A549 (cell line): ENCODE measurements around the gene COPB2. TPM values are rescaled to one million over a fixed set of nuclear protein-coding genes. Genes with fewer than 3 reads are reported as not detected.
A peak's percentile ranks its signal among the peaks of the same experiment; 100 is the strongest.

Source experiments
- ATAC-seq, 2 experiments: fragments of 200-7000 bp in 1 of 2; fragments of >200 bp in 1 of 2; cut with Nextera tagmentation in 1 of 2; cut with Tn5 transposase in 1 of 2; 3 replicates each; pipeline versions ENCODE4 v1.8.0 to v1.9.1; 2018 to 2020; ENCODE audit warnings: mild to moderate bottlenecking in 1 of 2, moderate library complexity in 1 of 2
- CTCF ChIA-PET: fragments of 300-600 bp; sonication (Branson Sonifier 250); formaldehyde crosslinking; extraction: SDS; loops from one replicate; lab custom pipeline; 2021; ENCODE audit warnings: antibody characterized with exemption, inconsistent platforms; lab: Yijun Ruan, JAX
- POLR2A ChIA-PET: fragments of 350-600 bp; formaldehyde crosslinking; extraction: SDS; loops from one replicate; lab custom pipeline; 2021; ENCODE audit warnings: antibody characterized with exemption, inconsistent platforms; lab: Yijun Ruan, JAX
- DNase-seq, 2 experiments: peaks; one replicate each; pipeline versions ENCODE4 v3.0.0 to v3.0.0-alpha.2; 2011 to 2016; ENCODE audit warnings: low read depth in 1 of 2, low spot score in 1 of 2
- FAIRE-seq: peaks from 2 replicates; lab custom pipeline; 2011; peaks lifted over from hg19 to GRCh38; lab: Jason Lieb, UNC
- H3K27ac ChIP-seq, 2 experiments: fragments of >200 bp; sonication (Bioruptor Twin); formaldehyde crosslinking; 3 replicates each; pipeline ENCODE4 v1.5.1; 2016 to 2017
- H3K4me1 ChIP-seq: fragments of >200 bp; sonication (Bioruptor Twin); formaldehyde crosslinking; 3 replicates; pipeline ENCODE4 v1.6.1; 2016
- H3K4me2 ChIP-seq: fragments of >200 bp; sonication (Bioruptor Twin); formaldehyde crosslinking; 3 replicates; pipeline ENCODE4 v1.6.1; 2016
- H3K4me3 ChIP-seq: fragments of >200 bp; sonication (Bioruptor Twin); formaldehyde crosslinking; 3 replicates; pipeline ENCODE4 v1.5.1; 2016
- H3K9me3 ChIP-seq: fragments of >200 bp; sonication (Bioruptor Twin); formaldehyde crosslinking; 3 replicates; pipeline ENCODE4 v1.6.1; 2016
- CBX2 ChIP-seq: fragments of 200-600 bp; sonication (generic); IDR thresholded peaks from 2 replicates; pipeline ENCODE4 v1.6.1; 2016; ENCODE audit warnings: low read depth, mild to moderate bottlenecking, borderline replicate concordance
- CBX8 ChIP-seq: fragments of 200-600 bp; sonication (generic); IDR thresholded peaks from 2 replicates; pipeline ENCODE4 v1.6.1; 2016
- CEBPB ChIP-seq, 2 experiments: fragments of >200 bp in 1 of 2; sonication (Bioruptor Twin) in 1 of 2; formaldehyde crosslinking in 1 of 2; IDR thresholded peaks; 2 replicates each; pipeline ENCODE4 v1.6.1; 2012 to 2016
- CHD2 ChIP-seq: fragments of 150-350 bp; IDR thresholded peaks from 2 replicates; pipeline ENCODE4 v1.6.1; 2014; ENCODE audit warnings: low read length; ENCODE audit not compliant: partially characterized antibody
- CTCF ChIP-seq: fragments of >200 bp; sonication (Bioruptor Twin); formaldehyde crosslinking; IDR thresholded peaks from 3 replicates; pipeline ENCODE4 v1.5.1; 2016
- E2F6 ChIP-seq: IDR thresholded peaks from 2 replicates; pipeline ENCODE4 v1.6.1; 2012; ENCODE audit warnings: low read depth, borderline replicate concordance
- EHF ChIP-seq: fragments of 250-450 bp; sonication (Bioruptor Pico); IDR thresholded peaks from 2 replicates; pipeline ENCODE4 v1.5.0; 2020; ENCODE audit warnings: mild to moderate bottlenecking
- EHMT2 ChIP-seq: fragments of 200-600 bp; sonication (generic); IDR thresholded peaks from 2 replicates; pipeline ENCODE4 v1.6.1; 2016; ENCODE audit warnings: antibody characterized with exemption, low read depth, mild to moderate bottlenecking, moderate library complexity
- EP300 ChIP-seq, 2 experiments: fragments of >200 bp; sonication (Bioruptor Twin); formaldehyde crosslinking; IDR thresholded peaks; 2 replicates in 1 of 2; 3 replicates in 1 of 2; pipeline ENCODE4 v1.6.1; 2016 to 2017
- FOSL2 ChIP-seq, 2 experiments: fragments of 450-650 bp in 1 of 2; fragments of >200 bp in 1 of 2; sonication (Bioruptor Twin) in 1 of 2; formaldehyde crosslinking; IDR thresholded peaks; 2 replicates each; pipeline versions ENCODE4 v1.5.0 to v1.6.1; 2016 to 2020; ENCODE audit warnings: mild to moderate bottlenecking in 1 of 2, moderate library complexity in 1 of 2
- GATA3 ChIP-seq: IDR thresholded peaks from 2 replicates; pipeline ENCODE4 v1.6.1; 2012; ENCODE audit warnings: borderline replicate concordance
- HDAC2 ChIP-seq: fragments of 200-600 bp; sonication (generic); IDR thresholded peaks from 2 replicates; pipeline ENCODE4 v1.6.1; 2016
- HEYL ChIP-seq: fragments of 250-450 bp; sonication (Bioruptor Pico); IDR thresholded peaks from 2 replicates; pipeline ENCODE4 v1.8.0; 2021; ENCODE audit warnings: mild to moderate bottlenecking, moderate library complexity
- HOXA7 ChIP-seq: fragments of 250-450 bp; sonication (Bioruptor Pico); IDR thresholded peaks from 2 replicates; pipeline ENCODE4 v1.5.0; 2020; ENCODE audit warnings: mild to moderate bottlenecking, moderate library complexity
- HOXB13 ChIP-seq: fragments of 250-450 bp; sonication (Bioruptor Pico); IDR thresholded peaks from 2 replicates; pipeline ENCODE4 v1.5.0; 2020; ENCODE audit warnings: low read depth, mild to moderate bottlenecking, moderate library complexity
- JUN ChIP-seq, 2 experiments: fragments of >200 bp; sonication (Bioruptor Twin); formaldehyde crosslinking; IDR thresholded peaks; 2 replicates in 1 of 2; 3 replicates in 1 of 2; pipeline ENCODE4 v1.6.1; 2016 to 2017
- KDM1A ChIP-seq: fragments of 200-600 bp; sonication (generic); IDR thresholded peaks from 2 replicates; pipeline ENCODE4 v1.6.1; 2016; ENCODE audit warnings: low read depth, mild to moderate bottlenecking
- KDM5A ChIP-seq: fragments of 200-600 bp; sonication (generic); IDR thresholded peaks from 2 replicates; pipeline ENCODE4 v1.6.1; 2016; ENCODE audit warnings: antibody characterized with exemption, mild to moderate bottlenecking
- MAFK ChIP-seq: fragments of 450-650 bp; IDR thresholded peaks from 2 replicates; pipeline ENCODE4 v1.6.1; 2014; ENCODE audit not compliant: partially characterized antibody
- MAX ChIP-seq: IDR thresholded peaks from 2 replicates; pipeline ENCODE4 v1.6.1; 2012
- MAZ ChIP-seq: fragments of 150-350 bp; IDR thresholded peaks from 2 replicates; pipeline ENCODE4 v1.6.1; 2014; ENCODE audit warnings: antibody characterized with exemption, low read depth, low read length, borderline replicate concordance
- MYC ChIP-seq: IDR thresholded peaks from 2 replicates; pipeline ENCODE4 v1.6.1; 2012; ENCODE audit warnings: mild to moderate bottlenecking, inconsistent platforms, low read length, improper control_type of control experiment, borderline replicate concordance
- NPAS2 ChIP-seq: fragments of 250-450 bp; sonication (Bioruptor Pico); IDR thresholded peaks from 2 replicates; pipeline ENCODE4 v1.8.0; 2022; ENCODE audit warnings: mild to moderate bottlenecking, moderate library complexity, borderline replicate concordance
- NR3C1 ChIP-seq: fragments of >200 bp; sonication (Bioruptor Twin); formaldehyde crosslinking; IDR thresholded peaks from 3 replicates; pipeline ENCODE4 v1.6.1; 2017
- PHF8 ChIP-seq: fragments of 200-600 bp; sonication (generic); IDR thresholded peaks from 2 replicates; pipeline ENCODE4 v1.6.1; 2016; ENCODE audit warnings: low read depth, mild to moderate bottlenecking, antibody characterized with exemption, moderate library complexity, borderline replicate concordance
- POLR2A ChIP-seq: IDR thresholded peaks from 2 replicates; pipeline ENCODE4 v1.6.1; 2012; ENCODE audit warnings: mild to moderate bottlenecking, low read length
- RNF2 ChIP-seq: fragments of 200-600 bp; sonication (generic); IDR thresholded peaks from 2 replicates; pipeline ENCODE4 v1.6.1; 2016; ENCODE audit warnings: low read depth, mild to moderate bottlenecking, antibody characterized with exemption, moderate library complexity, borderline replicate concordance
- TFCP2L1 ChIP-seq: fragments of 250-450 bp; sonication (Bioruptor Pico); IDR thresholded peaks from 2 replicates; pipeline ENCODE4 v1.5.0; 2021; ENCODE audit warnings: mild to moderate bottlenecking
- TP53 ChIP-seq: fragments of 250-450 bp; sonication (Bioruptor Pico); IDR thresholded peaks from 2 replicates; pipeline ENCODE4 v1.5.0; 2021; ENCODE audit warnings: mild to moderate bottlenecking, moderate library complexity
- ZC3H11A ChIP-seq: fragments of 450-650 bp; IDR thresholded peaks from 2 replicates; pipeline ENCODE4 v1.6.1; 2014; ENCODE audit warnings: antibody characterized with exemption, mild to moderate bottlenecking
- ZNF302 ChIP-seq: fragments of 250-450 bp; sonication (Bioruptor Pico); IDR thresholded peaks from 2 replicates; pipeline ENCODE4 v1.9.0; 2021; ENCODE audit warnings: inconsistent platforms, mild to moderate bottlenecking, moderate library complexity
- WGBS: methylation state at CpG from one replicate; pipeline ENCODE4 v1.1.6; 2017; ENCODE audit errors: missing lambda C conversion rate; 5-methylcytosine and 5-hydroxymethylcytosine counted together
- polyA minus RNA-seq: library from RNA; depleted of rRNA, polyadenylated mRNA; stranded (reverse); fragments of >200 nt; gene quantifications from 2 replicates; pipeline ENCODE4 v1.2.3, GENCODE V29; 2011; rRNA and poly(A)+ RNA removed
- polyA plus RNA-seq, 4 experiments: library from polyadenylated mRNA; depleted of rRNA in 3 of 4; stranded (reverse); fragments of >200 nt; fragmentation: RNase III in 1 of 4; extraction: RNeasy Plus Mini Kit Qiagen cat#74134 plus additional on column Dnase treatment in 1 of 4; gene quantifications; 2 replicates in 3 of 4; 3 replicates in 1 of 4; pipeline ENCODE4 v1.2.3, GENCODE V29; 2011 to 2017
- TF ChIP-seq, protein P1 (sequence below): fragments of >200 bp; sonication (Bioruptor Twin); formaldehyde crosslinking; IDR thresholded peaks from 2 replicates; pipeline ENCODE4 v1.6.1; 2016
- TF ChIP-seq, protein P2 (sequence below): fragments of 250-450 bp; sonication (Bioruptor Pico); IDR thresholded peaks from 2 replicates; pipeline ENCODE4 v1.5.0; 2021; ENCODE audit warnings: mild to moderate bottlenecking, moderate library complexity, borderline replicate concordance
- TF ChIP-seq, protein P3 (sequence below): fragments of >200 bp; sonication (Bioruptor Twin); formaldehyde crosslinking; IDR thresholded peaks from 3 replicates; pipeline ENCODE4 v1.6.1; 2016

Gene COPB2
- polyA plus RNA-seq (2011; rRNA removed) = 107 and 124 TPM in 2 replicates
- polyA plus RNA-seq (2012; cell fraction: cytosol; rRNA removed) = 28.1 and 31.0 TPM in 2 replicates
- polyA plus RNA-seq (2012; cell fraction: nucleus; rRNA removed) = 18.3 and 31.8 TPM in 2 replicates
- polyA plus RNA-seq (2017; fragmentation: RNase III; extraction: RNeasy Plus Mini Kit Qiagen cat#74134 plus additional on column Dnase treatment) = 100 to 112 TPM (median 109 TPM) in 3 replicates
- 83.8 and 84.8 TPM in 2 replicates for polyA minus RNA-seq

DNA sequence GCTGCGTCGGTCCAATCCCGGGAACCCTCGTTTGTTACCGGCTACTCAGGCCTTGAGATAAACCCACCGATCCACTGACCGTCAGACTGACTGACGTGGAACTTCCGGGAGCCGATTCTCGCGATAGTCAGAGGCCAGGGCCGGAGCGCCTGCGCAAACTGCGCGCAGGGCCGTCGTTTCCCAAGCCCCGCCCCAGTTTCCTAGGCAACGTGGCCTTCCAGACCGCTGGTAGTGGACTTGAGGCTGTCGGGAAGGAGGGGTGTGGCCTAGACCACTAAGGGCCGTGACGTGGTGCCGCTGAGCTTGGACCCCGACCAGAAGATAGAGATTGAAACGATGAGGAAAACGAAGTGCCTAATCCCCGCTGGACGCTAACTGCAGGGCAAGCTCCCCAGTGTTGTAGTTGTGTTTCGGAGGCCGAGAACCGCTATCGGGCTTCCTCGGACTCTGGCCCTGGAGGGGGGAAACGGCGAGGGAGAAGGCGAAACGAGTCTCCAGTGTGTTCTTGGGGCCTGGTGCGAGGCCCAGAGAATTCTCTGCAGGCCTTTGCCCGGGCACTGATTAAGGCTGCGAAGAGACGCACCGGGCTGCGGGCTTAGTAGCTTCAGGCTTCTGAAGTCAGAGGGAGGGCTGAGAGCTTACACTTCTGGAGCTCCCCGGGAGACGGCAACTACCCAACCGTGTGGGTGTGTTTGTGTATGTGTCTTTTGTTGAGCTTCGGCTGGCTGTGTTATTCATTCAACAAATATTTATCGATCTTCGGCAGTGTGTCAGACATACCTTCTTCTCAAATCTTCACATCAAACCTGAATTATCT lies at the start of gene COPB2:
Gene COPB2, minus strand, starts transcription at position 96 of the 817 bp plus-strand sequence. CDS start 97 bp downstream, outside the sequence.
- FAIRE-seq (no peak), DNase-seq (peak; percentile 82 to 97), ATAC-seq (peak; percentile 98)
- Histone ChIP-seq H3K4me3 (peak within 1 kb of the TSS; percentile 97), H3K27ac (peak within 1 kb of the TSS; percentile 88 to 97), H3K4me2 (peak within 1 kb of the TSS; percentile 82), H3K9me3 (no peaks in the 10 kb centered on the region), H3K4me1 (peaks cover 11% of the 10 kb centered on the region; the same call in 2 of the 3 replicates)
- ChIA-PET POLR2A (interaction anchor here (0.9 to 1.7 kb wide), 3 partner anchors 10 to 46 kb away, joined by 3 to 7 read pairs (median 5); partner anchors contain the start of gene MRPS22), CTCF (interaction anchor here (1.0 to 2.1 kb wide), 2 partner anchors 36 to 172 kb away, joined by 3 to 5 read pairs; no protein-coding TSS in a partner anchor)
- 3% methylated on average over 19 of the region's 52 CpGs for WGBS
- TF ChIP-seq NPAS2 (CRISPR knock-in tag) = no peak
- TF ChIP-seq TP53 = no peak
- no peak for TF ChIP-seq EHF (CRISPR knock-in tag)
- TF ChIP-seq, protein P1, sequence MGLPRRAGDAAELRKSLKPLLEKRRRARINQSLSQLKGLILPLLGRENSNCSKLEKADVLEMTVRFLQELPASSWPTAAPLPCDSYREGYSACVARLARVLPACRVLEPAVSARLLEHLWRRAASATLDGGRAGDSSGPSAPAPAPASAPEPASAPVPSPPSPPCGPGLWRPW = no peak
- TF ChIP-seq CBX2 = no peak
- no peak for TF ChIP-seq FOSL2 (IDR thresholded peaks at IDR 0.05)
- TF ChIP-seq FOSL2 (CRISPR knock-in tag; IDR thresholded peaks at IDR 0.05) = no peak
- TF ChIP-seq PHF8 = peak; percentile 20; the same call in 1 of the 2 replicates
- no peak for TF ChIP-seq MYC
- no peak for TF ChIP-seq MAFK
- no peak for TF ChIP-seq ZNF302 (CRISPR knock-in tag)
- TF ChIP-seq EHMT2 = no peak
- no peak for TF ChIP-seq RNF2
- TF ChIP-seq POLR2A = peak; percentile 43
- no peak for TF ChIP-seq HEYL (CRISPR knock-in tag)
- no peak for TF ChIP-seq HOXB13 (CRISPR knock-in tag)
- TF ChIP-seq, protein P2, sequence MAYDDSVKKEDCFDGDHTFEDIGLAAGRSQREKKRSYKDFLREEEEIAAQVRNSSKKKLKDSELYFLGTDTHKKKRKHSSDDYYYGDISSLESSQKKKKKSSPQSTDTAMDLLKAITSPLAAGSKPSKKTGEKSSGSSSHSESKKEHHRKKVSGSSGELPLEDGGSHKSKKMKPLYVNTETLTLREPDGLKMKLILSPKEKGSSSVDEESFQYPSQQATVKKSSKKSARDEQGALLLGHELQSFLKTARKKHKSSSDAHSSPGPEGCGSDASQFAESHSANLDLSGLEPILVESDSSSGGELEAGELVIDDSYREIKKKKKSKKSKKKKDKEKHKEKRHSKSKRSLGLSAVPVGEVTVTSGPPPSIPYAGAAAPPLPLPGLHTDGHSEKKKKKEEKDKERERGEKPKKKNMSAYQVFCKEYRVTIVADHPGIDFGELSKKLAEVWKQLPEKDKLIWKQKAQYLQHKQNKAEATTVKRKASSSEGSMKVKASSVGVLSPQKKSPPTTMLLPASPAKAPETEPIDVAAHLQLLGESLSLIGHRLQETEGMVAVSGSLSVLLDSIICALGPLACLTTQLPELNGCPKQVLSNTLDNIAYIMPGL = no peak
- TF ChIP-seq HDAC2 = no peak
- no peak for TF ChIP-seq HOXA7 (CRISPR knock-in tag)
- TF ChIP-seq KDM1A = no peak
- no peak for TF ChIP-seq CTCF
- no peak for TF ChIP-seq CEBPB (IDR thresholded peaks at IDR 0.05)
- no peak for TF ChIP-seq TFCP2L1 (CRISPR knock-in tag)
- peak in 1 of 2 experiments; percentile 51; a peak in 1 of 5 replicates for TF ChIP-seq JUN (IDR thresholded peaks at IDR 0.05)
- no peak for TF ChIP-seq EP300 (IDR thresholded peaks at IDR 0.05)
- TF ChIP-seq E2F6 = 0 out of 2 replicates have a peak, but pooled peaks have one; percentile 55
- TF ChIP-seq, protein P3, sequence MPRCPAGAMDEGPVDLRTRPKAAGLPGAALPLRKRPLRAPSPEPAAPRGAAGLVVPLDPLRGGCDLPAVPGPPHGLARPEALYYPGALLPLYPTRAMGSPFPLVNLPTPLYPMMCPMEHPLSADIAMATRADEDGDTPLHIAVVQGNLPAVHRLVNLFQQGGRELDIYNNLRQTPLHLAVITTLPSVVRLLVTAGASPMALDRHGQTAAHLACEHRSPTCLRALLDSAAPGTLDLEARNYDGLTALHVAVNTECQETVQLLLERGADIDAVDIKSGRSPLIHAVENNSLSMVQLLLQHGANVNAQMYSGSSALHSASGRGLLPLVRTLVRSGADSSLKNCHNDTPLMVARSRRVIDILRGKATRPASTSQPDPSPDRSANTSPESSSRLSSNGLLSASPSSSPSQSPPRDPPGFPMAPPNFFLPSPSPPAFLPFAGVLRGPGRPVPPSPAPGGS = 0 out of 3 replicates have a peak, but pooled peaks have one; percentile 39
- TF ChIP-seq ZC3H11A = no peak
- TF ChIP-seq NR3C1 = no peak
- TF ChIP-seq KDM5A = 0 out of 2 replicates have a peak, but pooled peaks have one; percentile 6
- peak; percentile 42; the same call in 1 of the 2 replicates for TF ChIP-seq GATA3
- TF ChIP-seq MAX = peak; percentile 53; the same call in 1 of the 2 replicates
- no peak for TF ChIP-seq MAZ
- peak; percentile 97 for TF ChIP-seq CHD2
- TF ChIP-seq CBX8 = no peak
